GM15510 (cell line): ENCODE data around the gene PDHX.

Experiments
- POLR2A ChIP-seq: IDR thresholded peaks from 3 replicates; pipeline ENCODE4 v1.6.1; 2011; ENCODE audit warnings: borderline replicate concordance; ENCODE audit not compliant: insufficient read length; ENCODE audit errors: extremely low read depth

Gene PDHX

GRCh38 chr11:34928960-34929680 is 12.7 kb downstream of the PDHX start:
- no peak for TF ChIP-seq POLR2A

DNA sequence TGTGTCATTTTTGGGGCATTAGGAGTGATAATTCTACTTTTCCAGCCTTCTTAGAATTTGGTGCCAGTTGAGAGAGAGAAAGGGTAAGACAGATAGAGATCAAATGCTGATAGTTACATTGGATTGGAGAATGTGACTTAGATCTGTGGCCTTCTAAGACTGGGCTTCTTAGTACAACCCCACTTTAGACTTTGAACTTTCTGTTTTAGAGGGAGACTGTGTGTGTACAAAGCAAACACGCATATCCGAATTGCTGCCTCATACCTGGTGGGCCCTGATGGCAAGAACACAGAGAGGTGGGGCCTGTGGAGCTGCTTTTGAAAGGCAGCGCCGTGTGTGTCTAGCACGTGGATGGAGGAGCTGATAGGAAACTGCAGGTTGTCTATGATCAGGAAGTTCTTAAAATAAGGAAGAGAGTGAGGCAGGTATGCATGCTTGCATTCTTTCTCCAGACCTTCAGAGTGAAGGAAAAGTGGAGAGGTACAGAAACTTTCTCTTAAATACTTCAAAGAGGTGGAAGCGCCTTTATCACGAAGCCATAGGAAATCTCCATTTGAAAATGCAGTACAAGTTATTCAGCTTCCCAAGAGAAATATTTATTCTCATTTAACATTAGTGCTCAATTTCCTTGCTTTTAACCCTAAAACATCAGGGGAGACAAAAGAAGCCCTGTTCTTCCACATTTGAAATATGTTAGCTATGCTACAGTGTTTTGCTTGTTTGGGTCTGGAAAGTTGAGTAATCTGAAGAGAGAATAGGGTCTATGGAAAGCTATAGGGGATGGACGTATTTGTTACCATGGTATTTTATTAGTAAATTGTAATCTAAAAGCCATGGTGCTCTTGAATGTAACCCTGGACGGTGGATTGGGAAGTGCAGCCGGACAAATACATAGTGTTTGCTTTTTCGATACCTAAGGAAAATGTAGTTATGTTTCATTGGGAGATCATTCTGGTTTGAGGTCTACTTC is 13.7 kb downstream of the PDHX start:
- no peak for TF ChIP-seq POLR2A

GRCh38 chr11:34936945-34937629 is 20.7 kb downstream of the PDHX start:
- TF ChIP-seq POLR2A: no peak

- TF ChIP-seq POLR2A: no peak
These were observed 22.2 kb downstream of the PDHX start for GRCh38 chr11:34938611-34939010.

- no peak for TF ChIP-seq POLR2A
These were observed 23.7 kb downstream of the PDHX start for GRCh38 chr11:34940026-34940677.

- TF ChIP-seq POLR2A: no peak
These were observed 25.3 kb downstream of the PDHX start for GRCh38 chr11:34941688-34942087.

- no peak for TF ChIP-seq POLR2A
These were observed 28.3 kb downstream of the PDHX start for GRCh38 chr11:34944692-34945091.

DNA sequence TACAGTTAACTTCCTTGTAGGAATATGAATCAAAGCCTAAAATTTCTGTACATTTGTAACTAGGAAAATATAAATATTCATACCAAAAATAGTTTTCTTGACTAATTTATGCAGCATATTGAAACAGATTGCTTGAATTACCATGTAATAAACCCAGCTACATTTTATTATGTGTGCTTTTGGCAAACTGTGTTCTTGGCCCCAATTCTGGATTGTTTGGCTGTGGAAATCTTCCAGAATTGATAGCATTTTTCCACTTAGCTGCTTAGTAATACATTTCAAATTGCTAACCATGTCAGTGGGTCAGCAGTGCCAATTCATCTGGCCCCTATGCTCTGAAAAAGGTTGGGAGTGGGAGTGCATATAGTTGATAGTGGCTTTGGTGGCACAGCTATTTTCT is 32.3 kb downstream of the PDHX start:
- no peak for TF ChIP-seq POLR2A

DNA sequence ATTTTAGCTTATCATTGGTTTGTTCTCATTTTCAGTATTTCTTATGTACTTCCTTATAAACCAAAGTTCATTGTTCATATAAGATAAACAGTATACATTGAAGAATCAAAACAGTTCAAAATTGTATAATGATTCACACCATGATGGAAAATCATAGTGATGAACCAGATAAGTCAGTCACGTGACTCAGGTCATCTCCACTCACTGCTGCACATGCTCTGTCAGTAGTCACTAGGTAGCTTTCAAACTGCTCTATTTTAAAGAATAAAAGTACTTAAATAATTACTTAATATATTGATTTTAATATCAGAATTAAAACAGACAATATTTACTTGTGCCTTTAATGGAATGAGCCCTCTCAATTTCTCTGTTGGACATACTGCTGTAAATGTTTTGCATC is 37.5 kb downstream of the PDHX start:
- no peak for TF ChIP-seq POLR2A

- no peak for TF ChIP-seq POLR2A
These were observed 40.8 kb downstream of the PDHX start for GRCh38 chr11:34957206-34957605.

- TF ChIP-seq POLR2A: no peak
These were observed 41.2 kb downstream of the PDHX start for GRCh38 chr11:34957606-34958005.

- TF ChIP-seq POLR2A: no peak
These were observed 43.4 kb downstream of the PDHX start for GRCh38 chr11:34959770-34960169.

DNA sequence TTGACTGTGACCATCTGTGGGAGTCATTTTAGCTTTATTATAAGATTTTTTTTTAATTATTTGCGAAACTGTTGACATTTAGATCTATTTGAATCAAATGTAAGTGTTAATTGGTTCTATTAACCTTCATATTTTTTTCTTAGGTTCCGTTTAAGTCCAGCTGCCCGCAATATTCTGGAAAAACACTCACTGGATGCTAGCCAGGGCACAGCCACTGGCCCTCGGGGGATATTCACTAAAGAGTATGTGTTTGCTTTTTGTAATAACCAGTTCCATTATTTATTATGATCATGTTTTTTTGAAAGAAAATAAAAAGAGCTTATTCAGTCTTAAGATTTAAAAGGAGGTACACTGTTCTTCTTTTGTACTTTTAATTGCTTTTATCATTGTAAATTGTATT is 43.9 kb downstream of the PDHX start:
- no peak for TF ChIP-seq POLR2A

DNA sequence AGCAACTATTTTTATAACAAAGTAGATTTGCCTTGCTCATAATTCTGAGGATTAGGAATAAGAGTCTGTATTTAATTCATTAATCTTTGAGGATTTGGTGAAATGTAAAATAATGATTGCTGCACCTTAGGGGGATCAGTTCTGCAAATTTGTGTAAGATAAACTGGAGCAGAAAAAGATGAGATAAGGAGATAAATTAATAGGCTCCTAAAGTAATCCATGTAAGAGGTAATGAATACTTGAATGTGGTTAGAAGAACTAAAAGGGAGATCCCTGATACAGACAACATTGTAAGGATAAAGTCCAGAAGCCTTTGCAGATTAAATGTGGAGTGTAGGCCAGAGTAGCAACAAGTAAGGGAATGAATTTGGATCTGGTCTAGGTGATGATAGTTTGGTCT is 45.6 kb downstream of the PDHX start:
- no peak for TF ChIP-seq POLR2A

DNA sequence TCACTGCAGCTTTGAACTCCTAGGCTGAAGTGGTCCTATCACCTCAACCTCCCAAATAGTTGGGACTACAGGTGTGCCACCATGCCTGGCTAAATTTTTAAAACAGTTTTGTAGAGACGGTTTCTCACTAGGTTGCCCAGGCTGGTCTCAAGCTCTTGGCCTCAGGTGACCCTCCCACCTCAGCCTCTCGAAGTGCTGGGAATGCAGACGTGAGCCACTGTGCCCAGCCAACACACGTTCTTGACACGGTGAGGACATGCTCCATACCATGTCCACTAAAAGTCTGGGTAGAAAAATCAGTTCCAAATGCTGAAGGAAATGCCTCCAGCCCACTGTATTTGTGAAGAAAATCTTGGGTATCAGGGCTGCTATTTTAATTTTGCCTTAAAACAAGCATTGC is 46.9 kb downstream of the PDHX start:
- TF ChIP-seq POLR2A: no peak
